K562 (cell line): Measurements from ENCODE around the gene PAAF1. TPM values are rescaled to one million over a fixed set of nuclear protein-coding genes. Genes with fewer than 3 reads are reported as not detected.
A peak's percentile ranks its signal among the peaks of the same experiment; 100 is the strongest.

Experiments
- PTTG1 ChIP-seq: fragments of 450-650 bp; IDR thresholded peaks from 2 replicates; pipeline ENCODE4 v1.6.1; 2016; ENCODE audit warnings: low read depth, mild to moderate bottlenecking, missing genetic modification characterization, missing compliant biosample characterization
- RAD21 ChIP-seq, 2 experiments: fragments of 250-450 bp in 1 of 2; fragments of 450-650 bp in 1 of 2; sonication (Bioruptor Pico) in 1 of 2; formaldehyde crosslinking in 1 of 2; IDR thresholded peaks in 1 of 2; conservative IDR thresholded peaks in 1 of 2; 2 replicates each; pipeline versions ENCODE4 v1.4.0 to v1.8.0; 2020 to 2022; ENCODE audit warnings: mild to moderate bottlenecking in 2 of 2, moderate library complexity in 1 of 2
- TCF7 ChIP-seq: sonication (generic); IDR thresholded peaks from 2 replicates; pipeline ENCODE4 v1.6.1; 2016; ENCODE audit warnings: antibody characterized with exemption, borderline replicate concordance
- YBX1 ChIP-seq: fragments of 450-650 bp; IDR thresholded peaks from 2 replicates; pipeline ENCODE4 v1.7.1; 2016; ENCODE audit warnings: mild to moderate bottlenecking
- polyA plus RNA-seq, 8 experiments: library from polyadenylated mRNA; depleted of rRNA in 4 of 8; stranded (reverse) in 5 of 8; unstranded in 3 of 8; fragments of >200 nt; fragmentation: Nextera tagmentation in 2 of 8; fragmentation: Illumina TruSeq in 1 of 8; extraction: Ambion mirVana in 2 of 8; extraction: Trizol in 1 of 8; gene quantifications; 2 replicates each; pipeline versions ENCODE4 v1.2.1 to v1.2.3, GENCODE V29; 2011 to 2014; ENCODE audit warnings: inconsistent platforms in 1 of 8, missing spikeins in 1 of 8
- total RNA-seq, 7 experiments: library from RNA; depleted of rRNA in 6 of 7; stranded (reverse); fragments of >200 nt in 6 of 7; fragmentation: Illumina TruSeq in 2 of 7; extraction: Trizol in 2 of 7; gene quantifications; 2 replicates each; pipeline versions ENCODE4 v1.2.1 to v1.2.3, GENCODE V29; 2011 to 2021; ENCODE audit warnings: low replicate concordance in 1 of 7
- TF ChIP-seq, protein P1 (sequence below), 2 experiments: fragments of 450-650 bp; formaldehyde crosslinking in 1 of 2; IDR thresholded peaks; 2 replicates each; pipeline versions ENCODE4 v1.4.0 to v1.6.1; 2014 to 2020; ENCODE audit warnings: mild to moderate bottlenecking in 2 of 2, borderline replicate concordance in 1 of 2, low read depth in 1 of 2
- TF ChIP-seq, protein P2 (sequence below): fragments of 250-450 bp; sonication (Bioruptor Pico); IDR thresholded peaks from 2 replicates; pipeline ENCODE4 v1.5.0; 2021
- TF ChIP-seq, protein P3 (sequence below): fragments of 450-650 bp; IDR thresholded peaks from 2 replicates; pipeline ENCODE4 v1.6.1; 2017; ENCODE audit warnings: antibody characterized with exemption, mild to moderate bottlenecking
- TF ChIP-seq, protein P4 (sequence below): sonication (generic); formaldehyde crosslinking; IDR thresholded peaks from 2 replicates; pipeline ENCODE4 v1.9.0; 2022; ENCODE audit warnings: mild to moderate bottlenecking, missing genetic modification reagents

Gene PAAF1
- total and polyA plus RNA-seq, 9 of the 15 experiments (the other 6 are each of a cell fraction or from before 2014, with no cell fraction given) = 13.5 to 78.6 (median 23.3) TPM

DNA sequence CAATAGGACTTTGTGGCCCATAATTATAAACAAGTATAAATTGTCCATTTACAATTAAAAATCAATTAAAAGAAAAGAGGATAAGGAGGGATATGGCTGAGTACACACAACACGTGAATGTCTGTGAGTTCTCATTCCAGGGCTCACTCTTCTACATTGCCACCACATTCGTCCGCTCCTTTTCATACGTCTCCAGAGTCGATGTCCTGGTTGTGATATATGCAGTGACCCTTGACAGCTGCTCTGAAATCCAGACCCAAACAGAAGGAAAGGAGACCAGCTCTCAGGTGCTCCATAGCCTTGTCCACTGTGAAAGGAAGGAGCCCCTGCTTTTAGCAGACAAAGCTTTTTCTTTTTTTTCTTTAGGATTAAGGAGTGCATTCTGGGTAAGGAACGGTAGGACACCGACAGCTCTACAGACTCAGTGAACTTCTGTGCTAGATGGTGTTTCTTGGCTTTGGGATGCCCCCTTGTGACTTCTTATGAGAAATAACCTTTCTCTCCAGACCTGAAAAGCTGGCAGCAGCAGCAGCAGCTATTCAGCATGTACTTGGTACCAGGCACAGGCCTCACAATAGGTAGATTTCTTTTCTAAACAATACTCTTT lies 54.3 kb downstream of the PAAF1 start (continued):
- TF ChIP-seq, protein P1, sequence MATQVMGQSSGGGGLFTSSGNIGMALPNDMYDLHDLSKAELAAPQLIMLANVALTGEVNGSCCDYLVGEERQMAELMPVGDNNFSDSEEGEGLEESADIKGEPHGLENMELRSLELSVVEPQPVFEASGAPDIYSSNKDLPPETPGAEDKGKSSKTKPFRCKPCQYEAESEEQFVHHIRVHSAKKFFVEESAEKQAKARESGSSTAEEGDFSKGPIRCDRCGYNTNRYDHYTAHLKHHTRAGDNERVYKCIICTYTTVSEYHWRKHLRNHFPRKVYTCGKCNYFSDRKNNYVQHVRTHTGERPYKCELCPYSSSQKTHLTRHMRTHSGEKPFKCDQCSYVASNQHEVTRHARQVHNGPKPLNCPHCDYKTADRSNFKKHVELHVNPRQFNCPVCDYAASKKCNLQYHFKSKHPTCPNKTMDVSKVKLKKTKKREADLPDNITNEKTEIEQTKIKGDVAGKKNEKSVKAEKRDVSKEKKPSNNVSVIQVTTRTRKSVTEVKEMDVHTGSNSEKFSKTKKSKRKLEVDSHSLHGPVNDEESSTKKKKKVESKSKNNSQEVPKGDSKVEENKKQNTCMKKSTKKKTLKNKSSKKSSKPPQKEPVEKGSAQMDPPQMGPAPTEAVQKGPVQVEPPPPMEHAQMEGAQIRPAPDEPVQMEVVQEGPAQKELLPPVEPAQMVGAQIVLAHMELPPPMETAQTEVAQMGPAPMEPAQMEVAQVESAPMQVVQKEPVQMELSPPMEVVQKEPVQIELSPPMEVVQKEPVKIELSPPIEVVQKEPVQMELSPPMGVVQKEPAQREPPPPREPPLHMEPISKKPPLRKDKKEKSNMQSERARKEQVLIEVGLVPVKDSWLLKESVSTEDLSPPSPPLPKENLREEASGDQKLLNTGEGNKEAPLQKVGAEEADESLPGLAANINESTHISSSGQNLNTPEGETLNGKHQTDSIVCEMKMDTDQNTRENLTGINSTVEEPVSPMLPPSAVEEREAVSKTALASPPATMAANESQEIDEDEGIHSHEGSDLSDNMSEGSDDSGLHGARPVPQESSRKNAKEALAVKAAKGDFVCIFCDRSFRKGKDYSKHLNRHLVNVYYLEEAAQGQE (IDR thresholded peaks at IDR 0.05; ENCODE audit: borderline replicate concordance) = peak; percentile 78; the same call in 1 of the 2 replicates
- TF ChIP-seq, protein P1 (CRISPR knock-in tag; IDR thresholded peaks at IDR 0.05; ENCODE audit: low read depth) = no peak
- TF ChIP-seq, protein P2, sequence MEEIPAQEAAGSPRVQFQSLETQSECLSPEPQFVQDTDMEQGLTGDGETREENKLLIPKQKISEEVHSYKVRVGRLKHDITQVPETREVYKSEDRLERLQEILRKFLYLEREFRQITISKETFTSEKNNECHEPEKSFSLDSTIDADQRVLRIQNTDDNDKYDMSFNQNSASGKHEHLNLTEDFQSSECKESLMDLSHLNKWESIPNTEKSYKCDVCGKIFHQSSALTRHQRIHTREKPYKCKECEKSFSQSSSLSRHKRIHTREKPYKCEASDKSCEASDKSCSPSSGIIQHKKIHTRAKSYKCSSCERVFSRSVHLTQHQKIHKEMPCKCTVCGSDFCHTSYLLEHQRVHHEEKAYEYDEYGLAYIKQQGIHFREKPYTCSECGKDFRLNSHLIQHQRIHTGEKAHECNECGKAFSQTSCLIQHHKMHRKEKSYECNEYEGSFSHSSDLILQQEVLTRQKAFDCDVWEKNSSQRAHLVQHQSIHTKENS (CRISPR knock-in tag) = no peak
- TF ChIP-seq PTTG1 (no peak), YBX1 (no peak), TCF7 (no peak), RAD21 (CRISPR knock-in tag; conservative IDR thresholded peaks at IDR 0.05 in 1 of 2, IDR thresholded peaks at IDR 0.05 in 1 of 2) (peak; percentile 51 to 84; a peak in 3 of 4 replicates)
- TF ChIP-seq, protein P3, sequence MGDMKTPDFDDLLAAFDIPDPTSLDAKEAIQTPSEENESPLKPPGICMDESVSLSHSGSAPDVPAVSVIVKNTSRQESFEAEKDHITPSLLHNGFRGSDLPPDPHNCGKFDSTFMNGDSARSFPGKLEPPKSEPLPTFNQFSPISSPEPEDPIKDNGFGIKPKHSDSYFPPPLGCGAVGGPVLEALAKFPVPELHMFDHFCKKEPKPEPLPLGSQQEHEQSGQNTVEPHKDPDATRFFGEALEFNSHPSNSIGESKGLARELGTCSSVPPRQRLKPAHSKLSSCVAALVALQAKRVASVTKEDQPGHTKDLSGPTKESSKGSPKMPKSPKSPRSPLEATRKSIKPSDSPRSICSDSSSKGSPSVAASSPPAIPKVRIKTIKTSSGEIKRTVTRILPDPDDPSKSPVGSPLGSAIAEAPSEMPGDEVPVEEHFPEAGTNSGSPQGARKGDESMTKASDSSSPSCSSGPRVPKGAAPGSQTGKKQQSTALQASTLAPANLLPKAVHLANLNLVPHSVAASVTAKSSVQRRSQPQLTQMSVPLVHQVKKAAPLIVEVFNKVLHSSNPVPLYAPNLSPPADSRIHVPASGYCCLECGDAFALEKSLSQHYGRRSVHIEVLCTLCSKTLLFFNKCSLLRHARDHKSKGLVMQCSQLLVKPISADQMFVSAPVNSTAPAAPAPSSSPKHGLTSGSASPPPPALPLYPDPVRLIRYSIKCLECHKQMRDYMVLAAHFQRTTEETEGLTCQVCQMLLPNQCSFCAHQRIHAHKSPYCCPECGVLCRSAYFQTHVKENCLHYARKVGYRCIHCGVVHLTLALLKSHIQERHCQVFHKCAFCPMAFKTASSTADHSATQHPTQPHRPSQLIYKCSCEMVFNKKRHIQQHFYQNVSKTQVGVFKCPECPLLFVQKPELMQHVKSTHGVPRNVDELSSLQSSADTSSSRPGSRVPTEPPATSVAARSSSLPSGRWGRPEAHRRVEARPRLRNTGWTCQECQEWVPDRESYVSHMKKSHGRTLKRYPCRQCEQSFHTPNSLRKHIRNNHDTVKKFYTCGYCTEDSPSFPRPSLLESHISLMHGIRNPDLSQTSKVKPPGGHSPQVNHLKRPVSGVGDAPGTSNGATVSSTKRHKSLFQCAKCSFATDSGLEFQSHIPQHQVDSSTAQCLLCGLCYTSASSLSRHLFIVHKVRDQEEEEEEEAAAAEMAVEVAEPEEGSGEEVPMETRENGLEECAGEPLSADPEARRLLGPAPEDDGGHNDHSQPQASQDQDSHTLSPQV = 0 out of 2 replicates have a peak, but pooled peaks have one; percentile 15
- TF ChIP-seq, protein P4, sequence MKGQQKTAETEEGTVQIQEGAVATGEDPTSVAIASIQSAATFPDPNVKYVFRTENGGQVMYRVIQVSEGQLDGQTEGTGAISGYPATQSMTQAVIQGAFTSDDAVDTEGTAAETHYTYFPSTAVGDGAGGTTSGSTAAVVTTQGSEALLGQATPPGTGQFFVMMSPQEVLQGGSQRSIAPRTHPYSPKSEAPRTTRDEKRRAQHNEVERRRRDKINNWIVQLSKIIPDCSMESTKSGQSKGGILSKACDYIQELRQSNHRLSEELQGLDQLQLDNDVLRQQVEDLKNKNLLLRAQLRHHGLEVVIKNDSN (CRISPR knock-in tag) = no peak
